ENCODE data around the gene SEMA3A.

- TF ChIP-seq, protein P1, sequence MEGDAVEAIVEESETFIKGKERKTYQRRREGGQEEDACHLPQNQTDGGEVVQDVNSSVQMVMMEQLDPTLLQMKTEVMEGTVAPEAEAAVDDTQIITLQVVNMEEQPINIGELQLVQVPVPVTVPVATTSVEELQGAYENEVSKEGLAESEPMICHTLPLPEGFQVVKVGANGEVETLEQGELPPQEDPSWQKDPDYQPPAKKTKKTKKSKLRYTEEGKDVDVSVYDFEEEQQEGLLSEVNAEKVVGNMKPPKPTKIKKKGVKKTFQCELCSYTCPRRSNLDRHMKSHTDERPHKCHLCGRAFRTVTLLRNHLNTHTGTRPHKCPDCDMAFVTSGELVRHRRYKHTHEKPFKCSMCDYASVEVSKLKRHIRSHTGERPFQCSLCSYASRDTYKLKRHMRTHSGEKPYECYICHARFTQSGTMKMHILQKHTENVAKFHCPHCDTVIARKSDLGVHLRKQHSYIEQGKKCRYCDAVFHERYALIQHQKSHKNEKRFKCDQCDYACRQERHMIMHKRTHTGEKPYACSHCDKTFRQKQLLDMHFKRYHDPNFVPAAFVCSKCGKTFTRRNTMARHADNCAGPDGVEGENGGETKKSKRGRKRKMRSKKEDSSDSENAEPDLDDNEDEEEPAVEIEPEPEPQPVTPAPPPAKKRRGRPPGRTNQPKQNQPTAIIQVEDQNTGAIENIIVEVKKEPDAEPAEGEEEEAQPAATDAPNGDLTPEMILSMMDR (IDR thresholded peaks at IDR 0.05) = no peak
- TF ChIP-seq POLR2A (IDR thresholded peaks at IDR 0.05) (no peak), EP300 (IDR thresholded peaks at IDR 0.05) (no peak)
Observed at GRCh38 chr7:84091318-84091717, 103.3 kb downstream of the SEMA3A start.

Data from ovary (tissue), 3 donors.